ENCODE data around the gene SLC26A1. TPM values are rescaled to one million over a fixed set of nuclear protein-coding genes. Genes with fewer than 3 reads are reported as not detected.

Gene SLC26A1
- total RNA-seq, 1 experiment from 2014 or later: not detected

DNA sequence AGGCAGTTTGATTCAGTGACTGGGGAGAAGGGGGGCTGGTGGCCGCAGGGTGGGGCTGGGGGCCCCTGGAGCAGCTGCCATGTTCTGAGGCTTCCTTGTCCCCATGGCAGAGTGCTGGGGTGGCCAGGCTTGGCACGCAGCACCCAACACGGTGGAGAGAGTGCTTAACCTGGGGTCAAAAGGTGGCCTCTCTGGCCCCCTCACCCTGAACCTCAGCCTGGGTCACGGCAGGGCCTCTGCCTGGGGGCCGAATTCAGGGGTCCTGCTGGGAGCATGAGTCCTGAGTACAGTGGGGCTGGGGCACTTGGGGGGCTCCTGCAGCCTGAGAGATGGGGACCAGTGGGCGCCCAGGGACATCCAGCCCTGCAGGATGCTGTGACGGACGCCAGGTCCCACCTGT is 38.1 kb upstream of the SLC26A1 start:
- Histone ChIP-seq H3K4me3 (no peak overlapping the region), H3K9me3 (no peaks in the 10 kb centered on the region), H3K36me3 (no peaks in the 10 kb centered on the region), H3K27me3 (no peaks in the 10 kb centered on the region)
- no peak for DNase-seq

DNA sequence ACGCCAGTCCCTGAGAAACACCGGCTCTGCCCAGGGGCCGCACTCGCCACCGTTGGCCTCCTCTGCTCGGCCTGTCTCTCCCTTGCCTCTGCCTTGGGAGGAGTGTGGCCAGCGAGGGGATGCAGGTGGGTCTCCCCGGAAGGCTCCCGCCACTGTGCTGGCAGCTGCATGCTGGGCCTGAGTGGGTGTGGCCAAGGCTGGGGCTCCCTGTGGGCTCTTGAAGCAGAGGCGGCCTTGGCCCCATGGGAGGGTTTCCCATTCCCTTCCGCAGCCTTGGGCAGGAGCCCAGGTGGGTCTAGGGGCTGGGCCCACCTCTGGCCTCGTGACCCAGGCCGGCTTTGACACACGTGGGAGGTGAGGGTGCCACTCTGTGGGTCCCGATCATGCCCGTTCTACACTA is 37.4 kb upstream of the SLC26A1 start:
- H3K4me3 ChIP-seq: no peak overlapping the region
- no peak for DNase-seq
- no peaks in the 10 kb centered on the region; the same call in 1 of the 2 replicates for H3K36me3 ChIP-seq
- no peaks in the 10 kb centered on the region for H3K9me3 ChIP-seq
- no peaks in the 10 kb centered on the region for H3K27me3 ChIP-seq

DNA sequence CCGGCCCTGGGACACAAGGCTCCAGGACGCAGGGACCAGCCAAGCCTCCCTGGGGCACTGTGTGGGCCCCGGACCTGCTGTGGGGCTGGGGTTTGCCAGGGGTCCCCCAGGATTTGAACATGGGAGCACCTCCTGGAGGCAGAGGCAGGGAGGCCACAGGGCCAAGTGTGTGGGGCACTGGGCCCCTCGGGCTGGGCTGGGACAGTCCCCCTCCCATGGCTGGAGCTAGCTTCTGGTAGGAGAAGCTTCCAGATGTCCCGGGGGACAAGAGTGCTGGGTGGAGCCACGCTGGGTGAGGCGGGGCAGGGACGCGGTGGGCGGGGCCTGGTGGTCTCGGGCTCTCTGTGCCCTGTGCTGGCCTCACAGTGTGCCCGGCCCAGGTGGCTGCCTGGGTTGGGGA is 36.8 kb upstream of the SLC26A1 start:
- no peak overlapping the region for H3K4me3 ChIP-seq

DNA sequence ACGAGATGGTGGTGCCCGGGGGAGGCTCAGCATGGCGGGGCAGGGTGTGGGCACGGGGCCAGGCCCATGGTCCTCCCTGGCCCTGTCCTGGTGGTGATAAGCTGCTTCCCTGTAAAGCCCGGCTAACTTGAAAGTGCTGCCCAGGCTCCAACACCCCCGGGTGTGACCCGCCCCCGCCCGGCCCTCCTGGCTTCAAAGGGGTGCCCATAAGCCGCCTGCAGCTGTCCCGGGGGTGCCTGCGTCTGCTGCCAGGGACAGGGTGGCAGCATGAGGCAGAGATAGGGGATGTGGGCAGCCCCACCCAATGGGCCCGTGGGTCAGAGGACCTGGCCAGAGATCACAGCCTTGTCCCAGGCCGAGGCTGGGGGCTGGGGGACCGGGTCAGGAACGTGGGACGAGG is 36.3 kb upstream of the SLC26A1 start:
- Histone ChIP-seq H3K9me3 (no peaks in the 10 kb centered on the region), H3K27me3 (no peaks in the 10 kb centered on the region), H3K36me3 (peaks cover 4% of the 10 kb centered on the region; the same call in 1 of the 2 replicates), H3K4me3 (no peak overlapping the region)
- DNase-seq: no peak

More for the DNA sequence above, 36.8 kb upstream of the SLC26A1 start:
- Histone ChIP-seq H3K36me3 (peaks cover 4% of the 10 kb centered on the region; the same call in 1 of the 2 replicates), H3K9me3 (no peaks in the 10 kb centered on the region), H3K27me3 (no peaks in the 10 kb centered on the region)
- DNase-seq: no peak

DNA sequence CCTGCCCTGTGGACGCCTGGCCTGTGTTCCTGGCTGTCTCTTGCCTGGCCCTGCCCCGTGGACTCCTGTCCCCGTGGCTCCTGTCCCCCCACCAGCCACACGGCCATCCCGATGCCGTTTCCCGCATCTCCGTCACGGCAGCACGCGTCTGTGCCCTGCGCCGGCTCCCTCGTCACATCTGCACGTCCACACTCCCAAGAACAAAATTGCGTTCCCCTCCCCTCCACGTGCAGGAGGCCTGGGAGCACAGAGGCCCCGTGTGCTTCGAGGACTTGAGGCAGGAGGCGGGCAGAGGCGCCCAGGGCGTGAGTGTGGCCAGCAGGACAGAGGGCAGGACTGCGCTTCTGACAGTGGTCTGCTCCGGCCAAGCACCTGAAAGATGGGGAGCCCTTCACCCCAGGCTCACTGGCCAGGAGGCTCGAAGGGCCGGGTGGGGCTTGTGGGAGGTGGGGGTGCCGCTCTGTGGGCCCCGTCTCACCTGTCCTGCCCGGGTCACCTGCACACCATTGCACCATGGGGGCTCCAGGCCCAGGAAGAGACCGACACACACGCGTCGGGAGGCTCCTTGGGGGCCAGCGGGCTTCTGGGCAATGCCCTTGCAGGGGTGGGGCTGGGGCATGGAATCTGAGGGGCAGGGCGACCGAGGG is 35.5 kb upstream of the SLC26A1 start:
- no peak for DNase-seq
- Histone ChIP-seq H3K27me3 (no peaks in the 10 kb centered on the region), H3K9me3 (no peaks in the 10 kb centered on the region), H3K4me3 (no peak overlapping the region), H3K36me3 (peaks cover 4% of the 10 kb centered on the region; the same call in 1 of the 2 replicates)

DNA sequence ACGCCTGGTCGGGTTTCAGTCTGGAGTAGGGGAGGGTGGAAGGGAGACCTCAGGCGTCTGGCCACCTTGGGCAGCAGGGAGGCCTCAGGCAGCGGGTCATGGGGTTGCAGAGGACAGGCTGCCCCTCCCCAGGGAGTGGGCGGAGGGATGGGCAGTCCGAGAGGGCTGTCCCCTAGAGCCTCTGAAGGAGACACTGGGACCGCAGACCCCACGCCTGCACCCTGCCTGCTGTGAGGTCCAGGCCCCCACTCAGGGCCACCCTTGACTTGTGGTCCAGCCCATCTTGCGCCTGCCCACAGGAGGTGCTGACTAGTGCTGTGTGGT is 34.7 kb upstream of the SLC26A1 start:
- no peak for DNase-seq
- Histone ChIP-seq H3K4me3 (no peak overlapping the region), H3K36me3 (peaks cover 4% of the 10 kb centered on the region; the same call in 1 of the 2 replicates)

DNA sequence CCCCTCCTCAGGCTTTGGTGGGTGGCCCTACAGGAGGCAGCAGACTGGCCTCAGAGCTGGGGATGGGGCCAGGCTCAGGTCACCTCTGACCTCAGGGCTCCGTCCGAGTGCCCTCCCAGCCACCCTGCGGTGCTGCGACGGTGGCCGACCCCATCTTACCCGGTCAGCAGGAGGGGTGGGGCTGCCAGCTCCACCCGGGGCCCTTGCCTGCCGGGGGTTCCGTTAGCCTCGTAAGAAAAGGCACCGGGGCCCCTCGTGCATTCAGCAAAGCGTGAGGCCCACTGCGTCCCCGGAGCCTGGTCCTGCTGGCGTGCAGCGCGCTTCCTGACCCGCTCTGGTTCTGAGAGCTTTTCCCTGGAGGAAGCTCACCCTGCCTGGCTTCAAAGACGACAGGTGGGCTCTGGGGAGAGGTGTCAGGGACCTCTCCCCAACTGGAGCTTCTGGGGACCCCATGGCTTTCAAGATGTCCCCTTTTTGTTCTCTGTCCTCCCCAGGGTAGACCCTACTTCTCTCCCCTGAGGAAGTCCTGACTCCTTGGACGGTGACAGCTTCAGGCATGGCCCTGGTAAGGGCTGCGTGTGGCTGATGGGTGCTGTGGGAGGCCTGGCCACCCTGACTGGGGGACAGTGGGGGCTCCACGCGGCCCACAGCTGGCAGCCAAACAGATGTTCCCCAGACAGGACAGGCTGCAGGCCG is 34.2 kb upstream of the SLC26A1 start:
- Histone ChIP-seq H3K4me3 (no peak overlapping the region), H3K36me3 (peaks cover 4% of the 10 kb centered on the region; the same call in 1 of the 2 replicates), H3K9me3 (no peaks in the 10 kb centered on the region), H3K27me3 (no peaks in the 10 kb centered on the region)
- no peak for DNase-seq

More for the DNA sequence above, 34.7 kb upstream of the SLC26A1 start:
- Histone ChIP-seq H3K27me3 (no peaks in the 10 kb centered on the region), H3K9me3 (no peaks in the 10 kb centered on the region)

DNA sequence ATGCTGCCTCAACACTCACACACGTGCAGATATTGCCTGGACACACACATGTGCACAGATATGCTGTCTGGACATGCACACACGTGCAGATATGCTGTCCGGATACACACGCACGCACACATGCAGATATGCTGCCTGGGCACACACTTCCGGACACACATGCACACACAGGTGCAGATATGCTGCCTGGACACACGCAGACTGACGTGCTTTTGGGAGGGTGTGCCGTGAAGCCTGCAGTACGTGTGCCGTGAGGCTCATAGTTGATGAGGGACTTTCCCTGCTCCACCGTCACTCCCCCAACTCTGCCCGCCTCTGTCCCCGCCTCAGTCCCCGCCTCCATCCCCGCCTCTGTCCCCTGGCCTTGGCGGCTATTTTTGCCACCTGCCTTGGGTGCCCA is 32.9 kb upstream of the SLC26A1 start:
- H3K27me3 ChIP-seq: no peaks in the 10 kb centered on the region
- H3K36me3 ChIP-seq: peaks cover 4% of the 10 kb centered on the region; the same call in 1 of the 2 replicates
- no peak overlapping the region for H3K4me3 ChIP-seq
- H3K9me3 ChIP-seq: no peaks in the 10 kb centered on the region
- no peak for DNase-seq

DNA sequence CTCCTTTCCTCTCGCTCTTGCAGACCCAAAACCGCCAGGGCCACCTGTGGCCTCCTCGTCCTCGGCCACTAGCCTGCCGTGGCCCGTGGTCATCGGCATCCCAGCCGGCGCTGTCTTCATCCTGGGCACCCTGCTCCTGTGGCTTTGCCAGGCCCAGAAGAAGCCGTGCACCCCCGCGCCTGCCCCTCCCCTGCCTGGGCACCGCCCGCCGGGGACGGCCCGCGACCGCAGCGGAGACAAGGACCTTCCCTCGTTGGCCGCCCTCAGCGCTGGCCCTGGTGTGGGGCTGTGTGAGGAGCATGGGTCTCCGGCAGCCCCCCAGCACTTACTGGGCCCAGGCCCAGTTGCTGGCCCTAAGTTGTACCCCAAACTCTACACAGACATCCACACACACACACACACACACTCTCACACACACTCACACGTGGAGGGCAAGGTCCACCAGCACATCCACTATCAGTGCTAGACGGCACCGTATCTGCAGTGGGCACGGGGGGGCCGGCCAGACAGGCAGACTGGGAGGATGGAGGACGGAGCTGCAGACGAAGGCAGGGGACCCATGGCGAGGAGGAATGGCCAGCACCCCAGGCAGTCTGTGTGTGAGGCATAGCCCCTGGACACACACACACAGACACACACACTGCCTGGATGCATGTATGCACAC is 31.8 kb upstream of the SLC26A1 start:
- H3K27me3 ChIP-seq: no peaks in the 10 kb centered on the region
- no peak for DNase-seq
- no peak overlapping the region for H3K4me3 ChIP-seq
- peaks cover 4% of the 10 kb centered on the region; the same call in 1 of the 2 replicates for H3K36me3 ChIP-seq
- no peaks in the 10 kb centered on the region for H3K9me3 ChIP-seq

DNA sequence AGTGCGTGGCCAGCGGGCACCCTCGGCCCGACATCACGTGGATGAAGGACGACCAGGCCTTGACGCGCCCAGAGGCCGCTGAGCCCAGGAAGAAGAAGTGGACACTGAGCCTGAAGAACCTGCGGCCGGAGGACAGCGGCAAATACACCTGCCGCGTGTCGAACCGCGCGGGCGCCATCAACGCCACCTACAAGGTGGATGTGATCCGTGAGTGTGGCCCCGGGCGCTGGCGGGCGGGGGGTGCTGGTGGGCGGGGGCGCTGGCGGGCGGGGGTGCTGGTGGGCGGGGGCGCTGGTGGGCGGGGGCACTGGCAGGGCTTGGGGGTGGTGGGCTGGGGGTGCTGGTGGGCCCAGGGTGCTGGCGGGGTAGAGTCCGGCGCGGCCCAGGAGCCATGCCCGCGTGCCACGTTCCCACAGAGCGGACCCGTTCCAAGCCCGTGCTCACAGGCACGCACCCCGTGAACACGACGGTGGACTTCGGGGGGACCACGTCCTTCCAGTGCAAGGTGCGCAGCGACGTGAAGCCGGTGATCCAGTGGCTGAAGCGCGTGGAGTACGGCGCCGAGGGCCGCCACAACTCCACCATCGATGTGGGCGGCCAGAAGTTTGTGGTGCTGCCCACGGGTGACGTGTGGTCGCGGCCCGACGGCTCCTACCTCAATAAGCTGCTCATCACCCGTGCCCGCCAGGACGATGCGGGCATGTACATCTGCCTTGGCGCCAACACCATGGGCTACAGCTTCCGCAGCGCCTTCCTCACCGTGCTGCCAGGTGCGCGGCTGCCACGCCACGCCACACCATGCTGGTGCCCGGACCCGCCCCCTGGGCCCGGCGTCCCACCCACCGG is 30.9 kb upstream of the SLC26A1 start:
- peaks cover 4% of the 10 kb centered on the region; the same call in 1 of the 2 replicates for H3K36me3 ChIP-seq
- no peaks in the 10 kb centered on the region for H3K9me3 ChIP-seq
- H3K4me3 ChIP-seq: no peak overlapping the region
- no peaks in the 10 kb centered on the region for H3K27me3 ChIP-seq
- no peak for DNase-seq

DNA sequence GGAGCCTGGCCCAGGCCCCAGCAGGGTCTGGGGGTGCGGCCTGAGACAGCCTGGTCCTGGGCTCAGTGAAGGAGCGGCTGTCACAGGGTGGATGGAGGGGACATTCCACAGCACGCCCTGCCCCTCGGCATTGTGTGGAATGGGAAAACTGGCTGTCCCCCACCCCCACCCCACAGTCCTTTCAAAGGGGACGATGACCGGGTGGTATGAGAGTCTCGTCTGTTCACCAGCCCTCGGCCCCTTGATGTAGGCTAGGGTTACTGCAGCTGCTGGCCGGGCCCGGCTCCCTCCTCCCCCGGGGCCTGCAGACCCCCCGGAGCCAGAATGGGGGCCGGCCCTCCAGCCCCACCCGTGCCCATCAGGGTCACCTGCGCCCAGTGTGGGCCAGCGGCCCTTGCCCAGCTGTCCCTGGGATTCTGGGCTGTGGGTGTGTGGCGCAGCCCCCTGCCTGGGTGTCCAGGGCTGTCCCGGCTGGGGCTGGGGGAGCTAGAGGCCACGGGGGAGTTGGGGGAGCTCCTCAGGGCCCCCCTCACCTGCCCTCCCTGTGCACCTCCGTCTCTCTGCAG is 30.0 kb upstream of the SLC26A1 start:
- DNase-seq: no peak
- Histone ChIP-seq H3K9me3 (no peaks in the 10 kb centered on the region), H3K36me3 (peaks cover 4% of the 10 kb centered on the region; the same call in 1 of the 2 replicates), H3K4me3 (no peak overlapping the region), H3K27me3 (no peaks in the 10 kb centered on the region)

DNA sequence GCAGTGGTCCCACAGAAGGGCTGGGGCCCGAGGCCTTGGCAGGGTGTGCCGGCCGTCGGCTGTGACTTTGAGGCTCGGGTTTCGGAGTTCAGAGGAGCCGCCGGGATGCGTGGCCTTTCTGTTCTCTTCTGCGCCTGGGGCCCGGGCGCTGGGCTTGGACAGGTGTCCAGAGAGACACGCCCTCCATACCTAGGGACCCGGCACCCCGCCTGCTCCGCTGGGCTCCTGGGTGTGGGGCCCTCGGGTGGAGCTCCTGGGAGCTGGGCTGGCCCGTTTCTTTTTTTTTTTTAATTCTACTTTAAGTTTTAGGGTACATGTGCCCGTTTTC is 29.5 kb upstream of the SLC26A1 start:
- DNase-seq: no peak
- Histone ChIP-seq H3K4me3 (no peak overlapping the region), H3K36me3 (peaks cover 4% of the 10 kb centered on the region; the same call in 1 of the 2 replicates), H3K9me3 (no peaks in the 10 kb centered on the region), H3K27me3 (no peaks in the 10 kb centered on the region)

DNA sequence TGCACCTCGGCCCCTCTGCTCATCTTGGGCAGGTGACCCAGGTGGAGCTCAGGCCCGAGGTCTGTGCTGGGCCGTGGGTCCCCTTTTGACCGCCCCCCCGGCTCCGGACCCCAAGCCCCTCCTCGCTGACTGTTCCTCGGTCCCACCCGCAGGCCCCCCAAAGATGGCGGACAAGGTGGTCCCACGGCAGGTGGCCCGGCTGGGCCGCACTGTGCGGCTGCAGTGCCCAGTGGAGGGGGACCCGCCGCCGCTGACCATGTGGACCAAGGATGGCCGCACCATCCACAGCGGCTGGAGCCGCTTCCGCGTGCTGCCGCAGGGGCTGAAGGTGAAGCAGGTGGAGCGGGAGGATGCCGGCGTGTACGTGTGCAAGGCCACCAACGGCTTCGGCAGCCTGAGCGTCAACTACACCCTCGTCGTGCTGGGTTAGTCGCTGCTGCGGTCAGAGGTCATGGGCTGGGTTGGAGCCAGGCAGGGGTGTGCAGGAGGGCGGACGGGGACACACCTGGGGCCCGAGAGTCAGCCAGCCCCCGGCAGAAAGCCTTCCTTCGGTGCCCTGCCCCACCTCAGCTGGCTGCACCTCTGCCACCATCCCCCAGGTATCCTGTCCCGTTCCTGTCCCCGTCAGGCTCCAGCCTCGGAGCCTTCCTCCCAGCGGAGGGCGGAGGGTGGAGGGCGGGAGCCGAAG is 29.0 kb upstream of the SLC26A1 start:
- Histone ChIP-seq H3K4me3 (no peak overlapping the region), H3K36me3 (peaks cover 4% of the 10 kb centered on the region; the same call in 1 of the 2 replicates), H3K9me3 (no peaks in the 10 kb centered on the region), H3K27me3 (no peaks in the 10 kb centered on the region)
- DNase-seq: no peak

DNA sequence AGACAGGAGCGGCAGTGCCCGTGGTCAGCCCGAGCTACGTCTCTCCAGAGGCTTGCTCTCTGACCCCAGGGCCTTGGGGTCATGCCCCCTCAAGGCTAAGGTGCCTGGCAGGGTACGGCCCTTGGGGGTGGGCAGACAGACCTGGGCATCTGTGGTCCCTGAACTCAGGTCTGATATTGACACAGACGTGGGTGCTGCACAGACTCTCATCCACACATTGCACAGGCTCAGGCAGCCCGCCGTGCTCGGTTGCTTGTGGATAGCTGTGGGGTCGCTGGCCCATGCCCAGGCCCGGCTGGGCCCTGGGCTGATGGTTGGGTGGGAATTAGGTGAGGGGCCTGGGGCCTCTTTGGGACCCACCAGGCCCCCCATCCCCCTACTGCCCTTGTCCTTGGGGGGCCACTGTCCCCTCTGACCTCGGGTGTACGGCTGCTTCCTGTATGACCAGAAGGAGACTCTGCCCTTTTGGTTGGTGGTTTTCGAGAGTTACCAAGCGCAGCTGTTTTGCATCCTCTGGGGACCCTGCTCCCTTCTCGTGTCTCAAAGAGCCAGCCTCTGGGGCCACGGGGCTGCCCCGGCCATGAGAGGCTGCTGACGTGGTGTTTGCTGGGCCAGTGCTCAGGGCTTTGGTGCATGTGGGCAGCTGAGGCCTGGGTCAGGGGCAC is 28.3 kb upstream of the SLC26A1 start:
- H3K36me3 ChIP-seq: peaks cover 4% of the 10 kb centered on the region; the same call in 1 of the 2 replicates
- H3K4me3 ChIP-seq: no peak overlapping the region
- no peaks in the 10 kb centered on the region for H3K27me3 ChIP-seq
- DNase-seq: no peak
- no peaks in the 10 kb centered on the region for H3K9me3 ChIP-seq

DNA sequence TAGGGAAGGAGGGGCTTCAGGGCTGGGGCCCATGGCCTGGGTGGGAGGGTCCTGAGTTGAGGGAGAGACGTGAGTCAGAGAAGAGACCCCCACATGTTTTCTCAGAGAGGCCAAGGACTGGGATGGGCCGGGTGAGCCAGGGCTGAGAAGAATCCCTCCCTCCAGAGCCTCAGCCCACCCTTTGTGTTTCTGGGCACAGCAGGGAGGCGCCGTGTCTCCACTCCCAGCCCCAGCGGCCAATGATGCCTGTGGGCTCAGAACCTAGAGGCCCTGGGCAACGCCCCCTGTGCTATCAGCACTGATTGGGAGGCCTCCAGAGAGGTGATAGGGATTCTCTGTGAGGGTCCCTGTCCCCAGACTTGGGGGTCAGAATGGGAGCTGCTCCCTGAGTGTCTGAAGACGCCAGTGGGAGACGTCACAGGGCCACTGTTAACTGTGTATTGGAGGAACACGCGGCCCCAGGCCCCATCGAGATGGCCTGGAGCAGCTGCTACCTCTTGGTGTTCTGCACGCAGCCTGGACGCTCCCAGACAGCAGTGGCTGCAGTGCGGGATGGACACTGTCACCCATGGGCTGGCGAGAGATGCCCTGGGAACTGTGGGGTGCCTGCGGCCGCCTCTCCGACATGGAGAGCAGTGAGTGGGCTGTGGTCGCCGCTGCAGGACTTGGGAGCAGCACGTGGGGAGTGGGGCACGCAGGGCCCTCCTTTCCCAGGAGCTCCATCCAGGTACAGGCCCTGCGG is 26.7 kb upstream of the SLC26A1 start:
- Histone ChIP-seq H3K36me3 (no peaks in the 10 kb centered on the region), H3K27me3 (no peaks in the 10 kb centered on the region), H3K9me3 (no peaks in the 10 kb centered on the region), H3K4me3 (no peak overlapping the region)
- no peak for DNase-seq
